Measurements from ENCODE around the gene PSAP.

GRCh38 chr10:71819985-71820384, 31.1 kb downstream of the PSAP start:
- TF ChIP-seq CTCF (conservative IDR thresholded peaks at IDR 0.05) (no peak), EZH2 (IDR thresholded peaks at IDR 0.05; ENCODE audit: low read depth) (no peak)
